ENCODE results near the gene DUSP6. TPM values are rescaled to one million over a fixed set of nuclear protein-coding genes. Genes with fewer than 3 reads are reported as not detected.

DUSP6 gene
- total and polyA plus RNA-seq, 2 of the 8 experiments (the other 6 are each of a cell fraction or from before 2014, with no cell fraction given) = 99.3 to 179 TPM

DNA sequence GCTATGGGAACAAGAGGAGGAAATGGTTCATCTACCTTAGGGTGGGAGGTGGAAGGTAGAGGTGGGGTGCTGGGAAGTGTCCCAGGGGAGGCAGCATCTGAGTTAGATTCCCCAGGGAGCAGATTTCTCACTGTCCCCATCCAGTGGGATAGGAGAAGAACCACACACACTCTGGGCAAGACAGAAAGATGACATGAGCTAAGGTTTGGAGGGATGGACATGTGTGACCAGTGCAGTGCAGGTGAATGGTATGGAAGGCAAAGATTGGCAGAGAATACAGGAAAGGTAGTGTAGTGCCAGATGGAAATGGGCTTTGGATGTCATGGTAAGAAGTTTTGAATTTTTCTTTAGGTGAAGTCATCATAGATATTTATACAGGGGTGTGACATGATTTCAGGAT is 11.3 kb upstream of the DUSP6 start (continued):
- TF ChIP-seq CHD7 (IDR thresholded peaks at IDR 0.05; ENCODE audit: insufficient replicate concordance, low read length) (no peak), RAD21 (IDR thresholded peaks at IDR 0.05 in 1 of 2, conservative IDR thresholded peaks at IDR 0.05 in 1 of 2; ENCODE audit: low read depth in 2 of 2, low read length in 2 of 2) (no peak), SIRT6 (IDR thresholded peaks at IDR 0.05; ENCODE audit: low read length) (no peak), SUZ12 (IDR thresholded peaks at IDR 0.05; ENCODE audit: low read length) (no peak), KDM4A (IDR thresholded peaks at IDR 0.05; ENCODE audit: low read depth, low read length, severe bottlenecking) (no peak), KDM5A (IDR thresholded peaks at IDR 0.05; ENCODE audit: low read length) (no peak), SAP30 (IDR thresholded peaks at IDR 0.05; ENCODE audit: insufficient read depth, insufficient replicate concordance, low read length) (no peak), SRF (IDR thresholded peaks at IDR 0.05; ENCODE audit: low read depth, low read length) (no peak)
